ENCODE measurements around the gene ATP2B3.

The ATP2B3 gene

GRCh38 chrX:153551135-153551534 lies 33.7 kb downstream of the ATP2B3 start:
- no peak overlapping the region for H3K9ac ChIP-seq
- H3K4me3 ChIP-seq (IDR thresholded peaks at IDR 0.05; ENCODE audit: insufficient read depth, low read depth, low read length), result no peak overlapping the region
- H3K4me1 ChIP-seq (ENCODE audit: low read depth, poor library complexity, severe bottlenecking), result no peaks in the 10 kb centered on the region
- no peak overlapping the region for H3K27ac ChIP-seq
- H4K20me1 ChIP-seq (ENCODE audit: insufficient read depth), result no peaks in the 10 kb centered on the region
- no peak overlapping the region for H3K4me2 ChIP-seq
- H3K36me3 ChIP-seq (ENCODE audit: insufficient read depth), result no peaks in the 10 kb centered on the region
- H3K79me2 ChIP-seq (ENCODE audit: insufficient read depth, low read depth), result no peaks in the 10 kb centered on the region
- H3K27me3 ChIP-seq (ENCODE audit: insufficient read depth, low read depth), result peaks cover 30% of the 10 kb centered on the region; the same call in 1 of the 2 replicates
- no peak for TF ChIP-seq CTCF (conservative IDR thresholded peaks at IDR 0.05; ENCODE audit: low read depth, low read length)
- H2AFZ ChIP-seq (ENCODE audit: low read depth), result no peak overlapping the region

- Histone ChIP-seq H3K27me3 (ENCODE audit: insufficient read depth, low read depth) (peaks cover 39% of the 10 kb centered on the region; the same call in 1 of the 2 replicates), H3K79me2 (ENCODE audit: insufficient read depth, low read depth) (no peaks in the 10 kb centered on the region), H3K36me3 (ENCODE audit: insufficient read depth) (no peaks in the 10 kb centered on the region), H3K4me2 (no peak overlapping the region), H3K27ac (no peak overlapping the region), H3K9ac (no peak overlapping the region), H3K4me3 (IDR thresholded peaks at IDR 0.05; ENCODE audit: insufficient read depth, low read depth, low read length) (no peak overlapping the region), H4K20me1 (ENCODE audit: insufficient read depth) (no peaks in the 10 kb centered on the region), H2AFZ (ENCODE audit: low read depth) (no peak overlapping the region), H3K4me1 (ENCODE audit: low read depth, poor library complexity, severe bottlenecking) (no peaks in the 10 kb centered on the region)
- peak; percentile 62 for TF ChIP-seq CTCF (conservative IDR thresholded peaks at IDR 0.05; ENCODE audit: low read depth, low read length)
Measured at GRCh38 chrX:153554519-153555167, 37.2 kb downstream of the ATP2B3 start.

- H3K4me1 ChIP-seq (ENCODE audit: low read depth, poor library complexity, severe bottlenecking), result no peaks in the 10 kb centered on the region
- H3K27ac ChIP-seq, result no peak overlapping the region
- H3K79me2 ChIP-seq (ENCODE audit: insufficient read depth, low read depth), result no peaks in the 10 kb centered on the region
- no peak overlapping the region for H3K4me2 ChIP-seq
- peaks cover 52% of the 10 kb centered on the region; the same call in 1 of the 2 replicates for H3K27me3 ChIP-seq (ENCODE audit: insufficient read depth, low read depth)
- H2AFZ ChIP-seq (ENCODE audit: low read depth), result no peak overlapping the region
- H4K20me1 ChIP-seq (ENCODE audit: insufficient read depth), result no peaks in the 10 kb centered on the region
- no peaks in the 10 kb centered on the region for H3K36me3 ChIP-seq (ENCODE audit: insufficient read depth)
- H3K4me3 ChIP-seq (IDR thresholded peaks at IDR 0.05; ENCODE audit: insufficient read depth, low read depth, low read length), result no peak overlapping the region
- no peak overlapping the region for H3K9ac ChIP-seq
- TF ChIP-seq CTCF (conservative IDR thresholded peaks at IDR 0.05; ENCODE audit: low read depth, low read length), result no peak
Measured at GRCh38 chrX:153556767-153557166, 39.3 kb downstream of the ATP2B3 start.

- Histone ChIP-seq H4K20me1 (ENCODE audit: insufficient read depth) (no peaks in the 10 kb centered on the region), H2AFZ (ENCODE audit: low read depth) (no peak overlapping the region), H3K4me2 (no peak overlapping the region), H3K4me1 (ENCODE audit: low read depth, poor library complexity, severe bottlenecking) (no peaks in the 10 kb centered on the region), H3K4me3 (IDR thresholded peaks at IDR 0.05; ENCODE audit: insufficient read depth, low read depth, low read length) (no peak overlapping the region), H3K27ac (no peak overlapping the region), H3K36me3 (ENCODE audit: insufficient read depth) (no peaks in the 10 kb centered on the region), H3K27me3 (ENCODE audit: insufficient read depth, low read depth) (peaks cover 51% of the 10 kb centered on the region), H3K79me2 (ENCODE audit: insufficient read depth, low read depth) (no peaks in the 10 kb centered on the region), H3K9ac (no peak overlapping the region)
- TF ChIP-seq CTCF (conservative IDR thresholded peaks at IDR 0.05; ENCODE audit: low read depth, low read length), result no peak
Measured at GRCh38 chrX:153557618-153558355, 40.3 kb downstream of the ATP2B3 start.

Data from KMS-11 (cell line).